ENCODE data around the gene PRKAG1.
A peak's percentile ranks its signal among the peaks of the same experiment; 100 is the strongest.
"Not testable (repeated sequence)": the region's sequence is repeated elsewhere in the genome, so short reads cannot be mapped to it uniquely, and the experiment has no call there.

Gene PRKAG1

GRCh38 chr12:49018261-49019119 lies at the start of gene PRKAG1:
PRKAG1 (minus strand) TSS chr12:49018776; CDS start chr12:49018740, 36 bp downstream.
- no peaks in the 10 kb centered on the region for H3K4me1 ChIP-seq (ENCODE audit: control insufficient read depth, insufficient read depth, low read length)
- H3K4me3 ChIP-seq (ENCODE audit: low read length), result peak within 1 kb of the TSS; percentile 68
- no peaks in the 10 kb centered on the region for H3K9me3 ChIP-seq (ENCODE audit: control insufficient read depth, insufficient read depth, low read length)
- WGBS (ENCODE audit: insufficient coverage, insufficient read length), result no CpG with 5 or more reads among the region's 59 CpGs
- peak; percentile 92 for DNase-seq (ENCODE audit: low read depth, low spot score)
- H3K36me3 ChIP-seq (ENCODE audit: control insufficient read depth, insufficient read depth, low read length), result peaks cover 20% of the 10 kb centered on the region; the same call in 1 of the 2 replicates
- H3K27me3 ChIP-seq (ENCODE audit: control insufficient read depth, insufficient read depth, low read length), result no peaks in the 10 kb centered on the region
- no peak within 1 kb of the TSS for H3K27ac ChIP-seq (ENCODE audit: low read length)

GRCh38 chr12:49066120-49066519 lies 47.5 kb upstream of the PRKAG1 start:
- WGBS (ENCODE audit: insufficient coverage, insufficient read length), result no CpG with 5 or more reads among the region's 4 CpGs
- Histone ChIP-seq H3K27ac (ENCODE audit: low read length) (no peak overlapping the region), H3K4me3 (ENCODE audit: low read length) (no peak overlapping the region), H3K36me3 (ENCODE audit: control insufficient read depth, insufficient read depth, low read length) (no peaks in the 10 kb centered on the region), H3K9me3 (ENCODE audit: control insufficient read depth, insufficient read depth, low read length) (no peaks in the 10 kb centered on the region), H3K4me1 (ENCODE audit: control insufficient read depth, insufficient read depth, low read length) (no peaks in the 10 kb centered on the region; the same call in 1 of the 2 replicates), H3K27me3 (ENCODE audit: control insufficient read depth, insufficient read depth, low read length) (no peaks in the 10 kb centered on the region)
- no peak for DNase-seq (ENCODE audit: low read depth, low spot score)

GRCh38 chr12:49064767-49065152 lies 46.2 kb upstream of the PRKAG1 start:
- WGBS (ENCODE audit: insufficient coverage, insufficient read length), result no CpG with 5 or more reads among the region's 5 CpGs
- Histone ChIP-seq H3K9me3 (ENCODE audit: control insufficient read depth, insufficient read depth, low read length) (no peaks in the 10 kb centered on the region), H3K4me3 (ENCODE audit: low read length) (no peak overlapping the region), H3K36me3 (ENCODE audit: control insufficient read depth, insufficient read depth, low read length) (no peaks in the 10 kb centered on the region), H3K27me3 (ENCODE audit: control insufficient read depth, insufficient read depth, low read length) (no peaks in the 10 kb centered on the region), H3K4me1 (ENCODE audit: control insufficient read depth, insufficient read depth, low read length) (no peaks in the 10 kb centered on the region), H3K27ac (ENCODE audit: low read length) (no peak overlapping the region)
- no peak for DNase-seq (ENCODE audit: low read depth, low spot score)

DNA sequence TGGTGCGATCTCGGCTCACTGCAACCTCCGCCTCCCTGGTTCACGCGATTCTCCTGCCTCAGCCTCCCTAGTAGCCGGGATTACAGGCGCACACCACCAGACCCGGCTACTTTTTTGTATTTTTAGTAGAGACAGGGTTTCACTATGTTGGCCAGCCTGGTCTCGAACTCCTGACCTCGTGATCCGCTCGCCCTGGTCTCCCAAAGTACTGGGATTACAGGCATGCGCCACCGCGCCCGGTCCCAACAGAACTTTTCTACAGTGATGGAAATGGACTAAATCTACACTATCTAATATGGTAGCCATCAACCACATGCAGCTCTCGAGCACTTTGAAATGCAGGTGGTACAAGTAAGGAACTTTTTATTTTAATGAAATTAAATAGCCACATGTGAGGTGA lies 43.3 kb upstream of the PRKAG1 start:
- not testable (repeated sequence) for H3K4me3 ChIP-seq (ENCODE audit: low read length); H3K36me3 ChIP-seq (ENCODE audit: control insufficient read depth, insufficient read depth, low read length); H3K4me1 ChIP-seq (ENCODE audit: control insufficient read depth, insufficient read depth, low read length); DNase-seq (ENCODE audit: low read depth, low spot score); H3K9me3 ChIP-seq (ENCODE audit: control insufficient read depth, insufficient read depth, low read length); H3K27me3 ChIP-seq (ENCODE audit: control insufficient read depth, insufficient read depth, low read length); H3K27ac ChIP-seq (ENCODE audit: low read length)
- WGBS (ENCODE audit: insufficient coverage, insufficient read length), result no CpG with 5 or more reads among the region's 17 CpGs

GRCh38 chr12:49061157-49061650 lies 42.6 kb upstream of the PRKAG1 start:
- WGBS (ENCODE audit: insufficient coverage, insufficient read length), result no CpG with 5 or more reads among the region's 16 CpGs
- Histone ChIP-seq H3K4me3 (ENCODE audit: low read length) (peak overlapping the region; percentile 98; the same call in 1 of the 2 replicates), H3K36me3 (ENCODE audit: control insufficient read depth, insufficient read depth, low read length) (no peaks in the 10 kb centered on the region), H3K4me1 (ENCODE audit: control insufficient read depth, insufficient read depth, low read length) (peaks cover 6% of the 10 kb centered on the region), H3K27me3 (ENCODE audit: control insufficient read depth, insufficient read depth, low read length) (no peaks in the 10 kb centered on the region), H3K27ac (ENCODE audit: low read length) (no peak overlapping the region), H3K9me3 (ENCODE audit: control insufficient read depth, insufficient read depth, low read length) (no peaks in the 10 kb centered on the region)
- DNase-seq (ENCODE audit: low read depth, low spot score), result no peak

DNA sequence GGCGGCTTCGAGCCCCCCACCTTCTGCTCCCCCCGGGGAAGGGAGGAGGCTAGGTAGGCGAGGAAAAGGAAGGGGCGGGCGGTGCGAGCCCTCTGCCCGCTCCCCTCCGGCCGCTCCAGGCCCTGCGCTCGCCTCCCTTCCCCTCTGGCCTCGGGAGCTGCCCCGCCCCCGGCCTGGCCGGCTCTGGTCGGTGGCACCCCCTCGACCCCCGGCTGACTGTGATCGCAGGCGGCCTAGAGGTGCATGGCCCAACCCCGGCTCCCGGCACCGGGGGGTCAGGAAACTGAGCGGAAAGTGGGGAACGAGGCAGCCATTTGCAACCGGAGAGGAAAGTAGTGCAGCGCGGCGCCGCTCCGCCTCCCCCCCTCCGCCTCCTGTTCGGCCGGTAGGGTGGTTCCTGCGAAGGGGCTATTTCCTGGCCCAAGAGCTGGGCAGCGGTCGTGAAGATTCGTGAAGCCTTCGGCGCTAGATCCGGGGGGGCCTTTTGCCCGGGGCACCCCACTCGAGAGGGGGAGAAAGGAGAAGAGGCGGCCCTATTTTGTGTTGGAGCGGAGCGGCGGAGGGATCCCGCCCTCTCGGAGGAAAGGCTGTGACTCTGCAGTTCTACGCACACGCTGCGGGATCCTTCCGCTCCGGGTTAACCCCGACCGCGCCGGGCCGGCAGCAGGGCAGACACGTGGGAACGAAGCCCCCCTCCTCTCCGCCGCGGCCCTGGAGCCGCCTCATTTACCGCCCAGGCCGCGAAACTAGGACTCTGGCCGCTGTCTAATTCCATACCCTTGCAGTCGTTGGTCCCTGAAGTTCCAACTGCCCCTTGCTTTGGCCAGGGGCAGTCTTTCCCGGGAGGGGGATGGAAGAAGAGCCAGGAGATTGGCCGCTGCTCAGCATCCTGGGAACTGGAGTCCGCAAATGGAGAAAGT lies 41.9 kb upstream of the PRKAG1 start, which contains the start of gene KMT2D:
Gene KMT2D (minus strand): TSS at position 558 of the 920 bp plus-strand sequence. CDS start 5,470 bp downstream, outside the sequence.
- peak within 1 kb of the TSS; percentile 98 for H3K4me3 ChIP-seq (ENCODE audit: low read length)
- H3K27me3 ChIP-seq (ENCODE audit: control insufficient read depth, insufficient read depth, low read length), result no peaks in the 10 kb centered on the region
- H3K4me1 ChIP-seq (ENCODE audit: control insufficient read depth, insufficient read depth, low read length), result peaks cover 6% of the 10 kb centered on the region
- H3K27ac ChIP-seq (ENCODE audit: low read length), result no peak within 1 kb of the TSS
- no CpG with 5 or more reads among the region's 74 CpGs for WGBS (ENCODE audit: insufficient coverage, insufficient read length)
- H3K9me3 ChIP-seq (ENCODE audit: control insufficient read depth, insufficient read depth, low read length), result no peaks in the 10 kb centered on the region
- peak; percentile 87 for DNase-seq (ENCODE audit: low read depth, low spot score)
- H3K36me3 ChIP-seq (ENCODE audit: control insufficient read depth, insufficient read depth, low read length), result no peaks in the 10 kb centered on the region

GRCh38 chr12:49059299-49060171 lies 41.0 kb upstream of the PRKAG1 start:
- WGBS (ENCODE audit: insufficient coverage, insufficient read length), result no CpG with 5 or more reads among the region's 70 CpGs
- DNase-seq (ENCODE audit: low read depth, low spot score), result no peak

GRCh38 chr12:49059045-49059298 lies 40.4 kb upstream of the PRKAG1 start:
- WGBS (ENCODE audit: insufficient coverage, insufficient read length), result no CpG with 5 or more reads among the region's 1 CpG

More at GRCh38 chr12:49059299-49060171, 41.0 kb upstream of the PRKAG1 start:
- Histone ChIP-seq H3K4me1 (ENCODE audit: control insufficient read depth, insufficient read depth, low read length) (peaks cover 6% of the 10 kb centered on the region), H3K27me3 (ENCODE audit: control insufficient read depth, insufficient read depth, low read length) (no peaks in the 10 kb centered on the region), H3K36me3 (ENCODE audit: control insufficient read depth, insufficient read depth, low read length) (peaks cover 5% of the 10 kb centered on the region), H3K27ac (ENCODE audit: low read length) (no peak overlapping the region), H3K4me3 (ENCODE audit: low read length) (peak overlapping the region; percentile 98), H3K9me3 (ENCODE audit: control insufficient read depth, insufficient read depth, low read length) (no peaks in the 10 kb centered on the region)

GRCh38 chr12:49058366-49059044 lies 39.9 kb upstream of the PRKAG1 start:
- H3K27me3 ChIP-seq (ENCODE audit: control insufficient read depth, insufficient read depth, low read length), result no peaks in the 10 kb centered on the region
- peaks cover 13% of the 10 kb centered on the region for H3K36me3 ChIP-seq (ENCODE audit: control insufficient read depth, insufficient read depth, low read length)

More at GRCh38 chr12:49059045-49059298, 40.4 kb upstream of the PRKAG1 start:
- Histone ChIP-seq H3K36me3 (ENCODE audit: control insufficient read depth, insufficient read depth, low read length) (peaks cover 8% of the 10 kb centered on the region), H3K4me3 (ENCODE audit: low read length) (peak overlapping the region; percentile 98; the same call in 1 of the 2 replicates), H3K27me3 (ENCODE audit: control insufficient read depth, insufficient read depth, low read length) (no peaks in the 10 kb centered on the region), H3K27ac (ENCODE audit: low read length) (no peak overlapping the region), H3K9me3 (ENCODE audit: control insufficient read depth, insufficient read depth, low read length) (no peaks in the 10 kb centered on the region), H3K4me1 (ENCODE audit: control insufficient read depth, insufficient read depth, low read length) (peaks cover 6% of the 10 kb centered on the region)
- no peak for DNase-seq (ENCODE audit: low read depth, low spot score)

More at GRCh38 chr12:49058366-49059044, 39.9 kb upstream of the PRKAG1 start:
- Histone ChIP-seq H3K4me3 (ENCODE audit: low read length) (peak overlapping the region; percentile 98; the same call in 1 of the 2 replicates), H3K9me3 (ENCODE audit: control insufficient read depth, insufficient read depth, low read length) (no peaks in the 10 kb centered on the region), H3K27ac (ENCODE audit: low read length) (no peak overlapping the region), H3K4me1 (ENCODE audit: control insufficient read depth, insufficient read depth, low read length) (peaks cover 6% of the 10 kb centered on the region)
- WGBS (ENCODE audit: insufficient coverage, insufficient read length), result no CpG with 5 or more reads among the region's 5 CpGs
- DNase-seq (ENCODE audit: low read depth, low spot score), result no peak
